AML-193 (cell line): ENCODE data around the gene FRS3.

Source experiments
- DNase-seq, 2 experiments: peaks; one replicate each; lab custom pipeline; 2025; lab: John Stamatoyannopoulos, UW

FRS3 gene

GRCh38 chr6:41728073-41728936 lies 51.4 kb downstream of the FRS3 start:
- DNase-seq: no peak

- DNase-seq: no peak
Observed at GRCh38 chr6:41727705-41728072, 52.0 kb downstream of the FRS3 start.

DNA sequence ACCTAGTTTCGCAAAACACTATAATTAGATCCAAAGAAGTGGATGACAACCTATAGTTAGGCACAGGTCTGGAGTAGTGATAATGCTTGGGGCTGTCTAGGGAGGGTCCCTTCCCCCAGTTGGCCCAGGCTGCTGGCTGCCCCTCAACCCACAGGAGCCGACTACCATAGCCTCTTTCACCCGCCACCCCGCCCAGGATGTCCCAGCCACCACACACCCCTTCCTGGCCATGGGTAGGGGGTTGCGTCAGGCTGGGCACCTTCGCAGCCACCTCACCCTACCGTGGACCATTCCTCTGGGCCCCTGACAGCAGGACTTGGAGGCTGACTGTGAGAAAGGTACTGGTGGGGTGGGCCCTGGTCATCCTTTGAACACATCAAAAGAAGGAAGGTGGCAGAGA lies 52.8 kb downstream of the FRS3 start:
- DNase-seq: no peak

DNA sequence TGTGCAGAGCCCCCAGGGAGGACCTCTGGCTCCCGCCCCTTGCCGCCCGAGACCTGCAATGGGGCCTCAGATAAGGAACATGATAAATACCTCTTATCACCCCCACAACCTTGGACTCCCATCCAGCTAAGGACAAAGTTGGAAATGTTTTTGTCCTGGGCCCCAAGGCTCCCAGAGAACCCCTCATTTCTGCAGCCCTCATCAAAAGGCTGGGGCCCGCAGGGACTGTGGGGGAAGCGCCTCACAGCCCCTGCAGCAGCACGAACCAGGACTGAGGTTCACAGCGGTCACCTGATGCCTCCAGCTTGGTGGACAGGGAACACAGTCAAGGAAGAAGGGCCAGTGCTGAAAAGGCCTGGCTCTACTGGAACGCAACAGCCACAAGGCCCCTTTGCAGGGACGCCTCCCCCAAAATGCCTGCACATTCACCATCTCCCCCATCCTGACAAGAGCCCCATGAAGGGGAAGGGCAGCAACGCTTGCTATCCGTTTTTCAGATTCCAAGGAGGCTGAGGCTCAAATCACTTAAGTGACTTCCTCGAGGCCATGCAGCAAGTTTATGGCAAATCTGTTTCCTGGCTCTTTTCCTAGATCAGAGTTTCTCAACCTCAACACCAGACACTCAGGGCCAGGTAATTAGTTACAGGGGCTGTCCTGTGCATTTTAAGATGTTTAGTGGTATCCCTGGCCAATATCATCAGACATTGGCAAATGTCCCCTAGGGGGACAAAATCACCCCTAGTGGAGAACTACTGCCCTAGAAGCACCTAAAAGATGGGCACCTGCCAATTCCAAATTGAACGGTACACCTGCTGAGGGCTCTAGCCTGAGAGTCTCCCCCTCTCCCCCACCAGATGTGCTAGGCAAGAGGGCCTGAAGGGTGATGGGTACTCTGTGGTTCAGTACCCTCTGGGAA lies 54.9 kb downstream of the FRS3 start:
- DNase-seq: no peak

DNA sequence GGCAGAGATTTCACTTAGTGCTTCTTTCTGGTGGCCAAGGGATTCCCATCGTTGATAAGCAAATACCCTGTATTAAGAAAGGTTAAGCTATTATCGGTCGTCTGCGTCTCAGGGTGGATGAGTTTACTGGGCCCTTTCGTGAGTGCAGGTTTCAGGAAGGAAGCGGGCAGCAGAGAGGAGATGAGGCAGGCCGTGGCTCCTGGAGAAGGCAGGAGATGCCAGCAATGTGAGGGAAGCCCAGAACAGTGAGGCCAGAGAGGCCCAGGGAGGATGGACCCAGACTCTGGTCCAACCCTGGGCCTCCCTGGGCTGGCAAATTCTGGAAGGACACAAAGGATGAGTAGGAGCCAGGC lies 55.5 kb downstream of the FRS3 start:
- DNase-seq: no peak

DNA sequence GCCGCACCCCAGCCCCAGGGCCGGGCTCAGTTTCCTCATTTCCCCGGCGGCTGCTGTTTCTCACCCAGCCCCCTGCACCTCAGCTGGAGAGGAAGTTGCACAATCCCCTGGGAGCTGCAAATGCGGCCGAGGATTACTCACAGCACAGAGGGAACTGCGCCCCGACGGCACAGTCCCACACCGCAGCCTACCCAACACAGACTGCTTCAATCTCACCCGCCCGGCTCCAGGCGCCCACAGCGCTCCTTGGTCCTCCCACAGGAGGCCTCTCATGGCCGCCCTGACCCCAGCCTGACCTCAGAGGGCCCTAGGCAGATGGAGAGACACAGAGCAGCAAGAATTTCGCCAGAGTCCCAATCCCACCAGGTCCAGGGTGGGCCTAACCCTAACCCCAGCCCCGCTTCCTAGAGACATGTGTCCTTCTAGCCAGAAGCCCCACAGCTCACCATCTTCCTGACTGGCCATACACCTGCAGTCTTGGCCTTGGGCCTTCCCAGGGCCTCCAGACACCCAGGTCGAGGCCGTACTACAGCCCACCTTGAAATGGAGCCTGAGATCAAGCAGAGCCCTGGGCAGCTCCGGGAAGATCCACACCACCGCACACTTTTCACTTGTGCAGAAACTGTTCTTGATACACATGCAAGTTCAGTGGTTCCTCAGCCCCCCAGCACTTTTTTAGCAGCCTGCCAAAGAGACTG lies 56.0 kb downstream of the FRS3 start:
- peak; percentile 99 for DNase-seq

GRCh38 chr6:41722969-41723529 lies 56.7 kb downstream of the FRS3 start:
- no peak for DNase-seq

DNA sequence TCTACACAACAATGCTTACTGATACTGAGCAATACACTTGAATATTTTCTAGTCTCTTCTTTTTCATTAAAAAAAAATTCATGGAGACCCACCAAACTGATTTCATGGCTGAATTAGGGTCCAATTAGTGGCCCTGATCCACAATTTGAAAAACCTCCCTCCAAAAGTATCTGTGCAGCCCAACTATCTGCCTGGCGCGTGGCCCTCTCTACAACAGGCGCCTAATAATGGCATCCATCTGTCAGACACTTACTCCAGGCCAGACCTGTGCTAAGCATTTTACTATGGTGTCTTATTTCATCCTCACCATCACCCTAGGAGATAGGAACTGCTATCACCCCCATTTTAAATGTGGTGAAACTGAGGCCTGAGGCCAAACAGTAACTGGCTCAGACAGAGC lies 58.3 kb downstream of the FRS3 start:
- no peak for DNase-seq

GRCh38 chr6:41720783-41721182 lies 58.9 kb downstream of the FRS3 start:
- no peak for DNase-seq

GRCh38 chr6:41720262-41720620 lies 59.5 kb downstream of the FRS3 start:
- no peak for DNase-seq
